Skeletal muscle cell (primary cell): ENCODE results near the gene SPANXN5.
"Not testable (repeated sequence)": the region's sequence is repeated elsewhere in the genome, so short reads cannot be mapped to it uniquely, and the experiment has no call there.

ENCODE experiments used
- DNase-seq: peaks from one replicate; pipeline ENCODE4 v3.0.0-alpha.2; 2010; ENCODE audit warnings: low read depth
- H3K4me3 ChIP-seq: 2 replicates; pipeline ENCODE4 v1.5.1; 2011; ENCODE audit warnings: low read depth, mild to moderate bottlenecking, control low read depth, low read length, moderate library complexity

The SPANXN5 gene

GRCh38 chrX:52797327-52797726 lies at the start of gene SPANXN5:
TSS of gene SPANXN5 (minus strand) at chrX:52797427. CDS start at chrX:52797348, 79 bp downstream.
- DNase-seq, H3K4me3 ChIP-seq: not testable (repeated sequence)

DNA sequence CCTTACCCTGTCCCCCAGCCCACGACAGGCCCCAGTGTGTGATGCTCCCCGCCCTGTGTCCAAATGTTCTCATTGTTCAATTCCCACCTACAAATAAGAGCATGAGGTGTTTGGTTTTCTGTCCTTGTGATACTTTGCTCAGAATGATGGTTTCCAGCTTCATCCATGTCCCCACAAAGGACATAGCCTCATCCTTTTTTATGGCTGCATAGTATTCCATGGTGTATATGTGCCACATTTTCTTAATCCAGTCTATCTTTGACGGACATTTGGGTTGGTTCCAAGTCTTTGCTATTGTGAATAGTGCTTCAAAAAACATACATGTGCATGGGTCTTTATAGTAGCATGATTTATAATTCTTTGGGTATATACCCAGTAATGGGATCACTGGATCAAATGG lies 46.4 kb upstream of the SPANXN5 start:
- not testable (repeated sequence) for DNase-seq, H3K4me3 ChIP-seq

- DNase-seq, result no peak
- no peak overlapping the region for H3K4me3 ChIP-seq
Observed at GRCh38 chrX:52839137-52839536, 41.9 kb upstream of the SPANXN5 start.

GRCh38 chrX:52830551-52830950 lies 33.3 kb upstream of the SPANXN5 start:
- no peak for DNase-seq
- H3K4me3 ChIP-seq, result no peak overlapping the region

DNA sequence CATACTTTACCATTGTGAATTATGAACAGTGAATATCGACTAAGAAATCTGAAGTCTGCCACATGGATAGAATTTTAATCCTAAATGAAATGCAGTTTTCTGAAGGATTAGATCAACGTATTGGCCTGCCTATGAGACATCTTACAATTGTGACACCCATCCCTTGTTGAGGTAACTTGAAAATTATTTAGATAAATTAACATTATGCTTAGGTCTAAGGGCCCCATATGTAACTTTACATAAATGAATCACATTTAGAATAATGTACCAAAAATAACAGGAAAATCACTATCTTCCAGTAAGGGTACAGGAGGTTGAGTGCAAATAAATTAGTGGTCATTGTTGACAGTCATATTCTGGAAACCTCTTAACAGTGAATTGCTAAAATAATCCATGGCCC lies 27.4 kb upstream of the SPANXN5 start:
- no peak overlapping the region for H3K4me3 ChIP-seq

DNA sequence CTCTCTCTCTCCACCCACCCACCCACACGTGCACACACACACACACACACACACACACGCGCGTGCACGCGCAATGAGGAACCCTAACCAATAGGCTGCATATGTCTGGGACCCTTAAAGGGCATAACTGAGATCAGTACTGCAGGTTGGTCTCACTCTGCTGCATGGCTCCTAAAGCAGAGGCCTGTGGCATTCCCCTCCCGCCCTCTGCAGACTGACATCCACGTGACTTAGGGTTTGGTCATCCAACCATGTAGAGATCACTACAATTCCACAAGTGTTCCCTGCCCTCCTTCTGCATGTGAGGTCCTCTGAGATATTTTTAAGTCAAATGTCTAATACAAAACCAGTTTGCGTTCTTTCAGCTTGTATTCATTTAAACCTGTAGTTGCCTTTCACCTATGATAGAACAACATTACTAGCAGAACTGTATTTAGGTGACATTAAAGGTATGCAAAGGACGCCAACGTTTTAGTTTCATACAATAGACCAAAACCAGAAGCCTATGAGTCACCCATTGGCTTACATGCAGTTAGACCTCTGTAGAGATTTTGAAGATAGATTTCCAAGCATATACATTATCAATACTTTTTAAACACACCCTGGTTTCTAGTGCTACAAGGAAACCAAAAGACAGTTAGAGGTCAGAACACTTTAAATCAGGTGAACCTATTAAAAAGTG lies 24.0 kb upstream of the SPANXN5 start:
- no peak for DNase-seq
- H3K4me3 ChIP-seq, result no peak overlapping the region

More for the DNA sequence above, 27.4 kb upstream of the SPANXN5 start:
- no peak for DNase-seq

GRCh38 chrX:52819788-52820187 lies 22.6 kb upstream of the SPANXN5 start:
- no peak overlapping the region for H3K4me3 ChIP-seq
- DNase-seq, result no peak

DNA sequence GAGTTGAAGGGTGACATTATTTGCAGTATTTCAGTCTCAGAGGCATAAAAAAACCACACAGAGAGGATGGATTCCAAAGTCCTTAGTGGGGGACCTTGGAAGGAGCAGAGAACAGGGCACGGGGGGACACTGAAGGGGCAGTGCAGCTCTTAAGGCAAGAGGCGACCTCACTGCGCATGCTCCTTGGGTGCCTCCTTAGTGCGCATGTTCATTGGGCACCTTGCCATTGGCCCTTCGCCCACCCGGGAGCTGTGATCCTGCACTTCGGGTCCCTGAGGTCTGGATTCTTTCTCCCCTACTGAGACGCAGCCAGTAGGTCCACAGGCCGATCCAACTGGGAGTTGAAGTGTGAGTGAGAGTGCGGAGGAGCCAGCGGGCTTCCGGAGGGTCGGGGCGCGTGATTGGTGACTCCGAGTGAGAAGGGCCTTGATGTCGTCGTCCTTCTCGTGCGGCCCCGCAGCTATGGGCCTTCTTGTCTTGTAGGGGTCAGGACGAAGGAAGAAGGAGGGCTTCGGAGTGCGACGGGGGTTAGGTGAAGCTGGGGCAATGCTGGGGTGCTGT lies 13.9 kb upstream of the SPANXN5 start, which contains the start of gene XAGE5:
XAGE5 (plus strand) TSS at position 223 of the 561 bp plus-strand sequence. CDS start 1,280 bp downstream, outside the sequence.
- H3K4me3 ChIP-seq, result no peak within 1 kb of the TSS
- DNase-seq, result no peak

DNA sequence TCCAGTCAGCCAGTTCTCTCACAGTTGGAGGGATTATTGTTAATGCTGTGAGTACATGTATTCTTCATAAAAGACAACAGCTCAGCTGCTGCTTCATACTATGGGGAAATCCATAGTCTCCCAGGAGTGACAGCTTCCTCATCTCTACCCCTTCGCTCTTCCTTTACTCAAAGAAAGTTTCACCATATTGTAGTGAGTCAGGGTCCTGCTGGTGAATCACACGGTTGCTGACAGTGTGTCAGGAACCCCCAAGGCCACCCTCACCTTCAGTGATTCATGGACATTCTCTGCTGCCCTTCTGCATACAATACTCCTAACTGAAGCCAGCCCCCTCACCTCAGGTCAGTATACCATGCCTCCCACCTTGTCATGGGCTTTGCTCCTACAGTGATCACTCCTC lies 7.6 kb upstream of the SPANXN5 start:
- DNase-seq, H3K4me3 ChIP-seq: not testable (repeated sequence)

DNA sequence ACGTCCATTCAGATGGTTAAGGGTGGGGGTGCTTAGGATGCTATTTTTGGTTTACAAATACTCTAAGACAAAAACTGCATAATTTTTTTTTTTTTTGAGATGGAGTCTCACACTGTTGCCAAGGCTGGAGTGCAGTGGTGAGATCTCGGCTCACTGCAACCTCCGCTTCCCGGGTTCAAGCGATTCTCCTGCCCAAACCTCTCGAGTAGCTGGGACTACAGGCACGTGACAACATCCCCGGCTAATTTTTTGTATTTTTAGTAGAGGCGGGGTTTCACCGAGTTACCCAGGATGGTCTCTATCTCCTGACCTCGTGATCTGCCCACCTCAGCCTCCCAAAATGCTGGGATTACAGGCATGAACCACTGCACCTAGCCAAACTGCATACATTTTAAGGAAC lies 23.7 kb downstream of the SPANXN5 start:
- DNase-seq, H3K4me3 ChIP-seq: not testable (repeated sequence)

DNA sequence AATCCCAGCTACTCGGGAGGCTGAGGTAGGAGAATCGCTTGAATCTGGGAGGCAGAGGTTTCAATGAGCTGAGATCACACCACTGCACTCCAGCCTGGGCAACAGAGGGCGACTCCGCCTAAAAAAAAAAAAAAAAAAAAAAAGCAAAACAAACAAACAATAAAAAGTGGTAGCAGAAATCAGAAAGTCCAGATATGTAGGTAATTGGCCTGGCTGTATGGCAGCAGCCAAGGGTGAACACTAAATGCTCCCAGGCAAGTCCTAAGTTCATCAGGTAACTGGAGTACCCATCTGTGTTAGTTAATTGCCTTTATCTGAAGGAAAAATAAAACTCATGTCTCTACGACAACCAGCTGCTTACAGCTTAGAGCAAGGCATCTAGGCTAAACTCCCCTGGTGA lies 31.2 kb downstream of the SPANXN5 start:
- not testable (repeated sequence) for H3K4me3 ChIP-seq, DNase-seq

GRCh38 chrX:52750952-52751351 lies 46.3 kb downstream of the SPANXN5 start, which contains the start of gene SSX2B:
TSS of gene SSX2B (plus strand) at chrX:52751252. CDS start at chrX:52752681, 1,429 bp downstream.
- H3K4me3 ChIP-seq, DNase-seq: not testable (repeated sequence)
